ENCODE measurements around the gene WDR86. TPM values are rescaled to one million over a fixed set of nuclear protein-coding genes. Genes with fewer than 3 reads are reported as not detected.

WDR86 gene
- total and polyA plus RNA-seq, 2 of the 4 experiments (the other 2 are of a cell fraction): not detected

- TF ChIP-seq MAFK (IDR thresholded peaks at IDR 0.05; ENCODE audit: low read depth, low read length) (no peak), CEBPB (IDR thresholded peaks at IDR 0.05; ENCODE audit: low read depth, low read length) (no peak), MAZ (IDR thresholded peaks at IDR 0.05; ENCODE audit: borderline replicate concordance, low read depth, low read length) (no peak), MXI1 (IDR thresholded peaks at IDR 0.05; ENCODE audit: borderline replicate concordance, low read depth, low read length) (no peak), RCOR1 (IDR thresholded peaks at IDR 0.05; ENCODE audit: insufficient replicate concordance, low read length) (no peak), CHD1 (IDR thresholded peaks at IDR 0.05; ENCODE audit: low read depth, low read length) (no peak), RAD21 (IDR thresholded peaks at IDR 0.05; ENCODE audit: low read length) (no peak), CTCF (conservative IDR thresholded peaks at IDR 0.05; ENCODE audit: low read depth, low read length) (no peak), SMC3 (IDR thresholded peaks at IDR 0.05; ENCODE audit: low read depth, low read length) (no peak), ELK1 (IDR thresholded peaks at IDR 0.05; ENCODE audit: borderline replicate concordance, low read depth, low read length) (no peak), NFE2L2 (IDR thresholded peaks at IDR 0.05; ENCODE audit: low read depth, low read length) (no peak), POLR2A (IDR thresholded peaks at IDR 0.05; ENCODE audit: low read depth, low read length) (no peak), FOS (IDR thresholded peaks at IDR 0.05; ENCODE audit: low read depth, low read length) (no peak)
- TF ChIP-seq, protein P1, sequence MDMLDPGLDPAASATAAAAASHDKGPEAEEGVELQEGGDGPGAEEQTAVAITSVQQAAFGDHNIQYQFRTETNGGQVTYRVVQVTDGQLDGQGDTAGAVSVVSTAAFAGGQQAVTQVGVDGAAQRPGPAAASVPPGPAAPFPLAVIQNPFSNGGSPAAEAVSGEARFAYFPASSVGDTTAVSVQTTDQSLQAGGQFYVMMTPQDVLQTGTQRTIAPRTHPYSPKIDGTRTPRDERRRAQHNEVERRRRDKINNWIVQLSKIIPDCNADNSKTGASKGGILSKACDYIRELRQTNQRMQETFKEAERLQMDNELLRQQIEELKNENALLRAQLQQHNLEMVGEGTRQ (IDR thresholded peaks at IDR 0.05; ENCODE audit: low read depth, low read length): no peak
- H2AFZ ChIP-seq (replicated peaks; ENCODE audit: low read length, poor library complexity): no peak overlapping the region
- peaks cover 47% of the 10 kb centered on the region for H3K36me3 ChIP-seq (ENCODE audit: control insufficient read depth, insufficient read depth, low read length)
- no peak overlapping the region for H2BK15ac ChIP-seq (ENCODE audit: low read depth, low read length)
- ATAC-seq (ENCODE audit: low read depth): no peak
- no peaks in the 10 kb centered on the region for H3K9me1 ChIP-seq (ENCODE audit: insufficient read depth, low read length)
- H3K4me3 ChIP-seq (ENCODE audit: insufficient read depth, low read depth, low read length): no peak overlapping the region
- dilution Hi-C loops (cut with HindIII; ENCODE audit: low sequenced_read_pairs, unreplicated experiment): no loop called here
- no peaks in the 10 kb centered on the region for H4K20me1 ChIP-seq (ENCODE audit: insufficient read depth, low read length)
- H2BK20ac ChIP-seq (ENCODE audit: low read depth, low read length): no peak overlapping the region
- H3K27me3 ChIP-seq (ENCODE audit: control insufficient read depth, insufficient read depth, low read length): no peaks in the 10 kb centered on the region
- no peak overlapping the region for H2AK9ac ChIP-seq (replicated peaks; ENCODE audit: low read depth, low read length, poor library complexity)
- no peaks in the 10 kb centered on the region for H3K79me1 ChIP-seq (ENCODE audit: low read depth in 1 of 2, low read length in 2 of 2)
- no TSS peak for BruUV-seq (replicated peaks)
- WGBS, 2 experiments (ENCODE audit: extremely low coverage in 2 of 2, insufficient read length in 1 of 2): 91% methylated on average over 10 of the region's 15 CpGs; no CpG with 5 or more reads in 1 of the 2 experiments
- no peak overlapping the region for H4K5ac ChIP-seq (ENCODE audit: low read depth, low read length)
- no peak for DNase-seq
- POLR2A ChIA-PET (ENCODE audit: unreplicated experiment): no interaction called here
- no peak overlapping the region for H3K4me2 ChIP-seq (ENCODE audit: low read depth, low read length)
- H3K4me1 ChIP-seq (ENCODE audit: control insufficient read depth, insufficient read depth, low read length): no peaks in the 10 kb centered on the region
- no peak overlapping the region for H2AK5ac ChIP-seq (ENCODE audit: low read depth, low read length)
- H2BK5ac ChIP-seq (ENCODE audit: low read depth, low read length, poor library complexity, severe bottlenecking): no peak overlapping the region
- no peak overlapping the region for H3K4ac ChIP-seq (ENCODE audit: low read depth, low read length)
- no peak overlapping the region for H3K9ac ChIP-seq (ENCODE audit: low read depth, low read length)
- H4K91ac ChIP-seq (ENCODE audit: insufficient read depth, low read depth, low read length): no peak overlapping the region
- intact Hi-C loops (cut with micrococcal nuclease): no loop called here
- H3K9me3 ChIP-seq (ENCODE audit: control insufficient read depth, insufficient read depth, low read length): no peaks in the 10 kb centered on the region
- no peak overlapping the region for H3K56ac ChIP-seq (ENCODE audit: extremely low read depth, insufficient read depth, low read length)
- H2BK120ac ChIP-seq (ENCODE audit: low read depth, low read length): no peak overlapping the region
- H3K23ac ChIP-seq (ENCODE audit: low read depth, low read length): no peak overlapping the region
- no peak overlapping the region for H4K8ac ChIP-seq (ENCODE audit: low read depth in 2 of 2, low read length in 2 of 2)
- no peak overlapping the region for H3K27ac ChIP-seq (ENCODE audit: insufficient read depth, low read length)
- H3K14ac ChIP-seq (replicated peaks; ENCODE audit: low read depth, low read length): no peak overlapping the region
- H3K18ac ChIP-seq (ENCODE audit: low read depth, low read length): no peak overlapping the region
- CTCF ChIA-PET: no interaction called here
- in situ Hi-C loops (cut with MboI; ENCODE audit: low sequenced_read_pairs): loop anchor here (25.0 kb wide), 1 partner anchor 388 kb away; no protein-coding TSS in a partner anchor
These were observed 35.7 kb downstream of the WDR86 start for GRCh38 chr7:151374139-151374538.
